ENCODE results near the gene CYGB.

The CYGB gene

DNA sequence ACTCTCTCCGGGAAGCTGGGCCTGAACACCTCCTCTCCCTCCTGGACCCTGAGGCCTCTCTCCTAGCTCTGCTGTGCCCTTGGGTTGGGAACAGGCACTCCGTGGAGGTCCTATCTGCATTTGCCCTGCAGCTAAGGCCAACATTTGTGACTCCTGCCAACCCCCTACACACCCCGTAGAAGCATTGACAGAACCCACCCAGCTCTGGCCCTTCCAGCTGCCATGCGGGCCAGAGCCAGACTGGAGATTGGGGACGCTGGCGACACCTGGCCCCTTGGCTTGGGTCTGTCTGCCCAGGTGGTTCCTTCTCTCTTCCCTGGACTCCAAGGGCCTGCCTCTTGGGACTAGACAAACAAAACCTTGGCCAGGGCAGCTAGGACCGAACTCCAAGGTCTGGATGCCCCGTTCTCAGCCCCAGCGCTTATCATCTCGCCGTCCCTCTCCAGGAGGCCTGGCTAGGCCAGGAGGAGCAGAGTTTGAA, 35.6 kb downstream of the CYGB start:
- DNase-seq (ENCODE audit: low read depth in 2 of 2) = no peak

DNA sequence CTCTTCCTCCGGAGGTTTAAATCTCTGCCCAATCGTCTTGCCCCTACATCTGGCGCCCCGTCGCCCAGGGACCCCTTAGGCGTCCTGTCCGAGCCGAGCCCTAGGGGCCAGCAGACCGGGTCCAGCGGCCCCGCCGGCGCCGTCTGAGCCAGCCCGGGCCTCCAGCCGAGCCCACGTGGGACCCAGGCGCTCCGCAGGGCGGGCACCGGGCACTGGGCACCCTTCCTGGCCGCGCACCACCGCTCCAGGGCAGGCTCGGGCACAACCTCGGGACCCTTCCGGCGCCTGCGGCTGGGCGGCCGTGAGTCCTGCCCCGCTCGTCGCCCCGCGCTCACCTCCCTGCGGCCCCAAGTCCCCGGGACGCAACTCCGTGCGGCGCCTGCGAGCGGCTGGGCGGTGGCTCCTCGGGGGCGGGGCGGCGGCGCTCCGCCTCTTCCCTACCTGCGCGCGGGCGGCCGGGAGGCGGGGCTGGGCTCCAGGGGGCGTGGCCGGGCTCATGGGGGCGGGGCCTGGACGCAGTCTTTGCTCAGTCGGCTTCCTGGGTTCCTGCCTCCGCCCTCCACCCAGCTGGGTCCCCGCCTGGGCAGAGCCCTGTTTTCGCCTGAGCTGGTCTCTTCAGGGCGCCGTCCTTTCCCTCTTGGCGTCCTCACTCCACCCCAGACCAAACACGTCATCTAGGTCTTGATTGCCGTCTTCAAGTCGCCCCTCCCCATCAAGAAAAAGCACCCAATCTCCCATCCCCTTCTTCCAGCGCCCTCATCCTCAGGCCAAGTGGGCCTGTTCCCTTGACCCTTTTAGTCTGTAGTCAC, 36.3 kb downstream of the CYGB start, which contains the start of gene RHBDF2:
Gene RHBDF2 (minus strand): TSS at position 406 of the 809 bp plus-strand sequence. CDS start 19,899 bp downstream, outside the sequence.
- DNase-seq (ENCODE audit: low read depth in 2 of 2) = peak; percentile 98

DNA sequence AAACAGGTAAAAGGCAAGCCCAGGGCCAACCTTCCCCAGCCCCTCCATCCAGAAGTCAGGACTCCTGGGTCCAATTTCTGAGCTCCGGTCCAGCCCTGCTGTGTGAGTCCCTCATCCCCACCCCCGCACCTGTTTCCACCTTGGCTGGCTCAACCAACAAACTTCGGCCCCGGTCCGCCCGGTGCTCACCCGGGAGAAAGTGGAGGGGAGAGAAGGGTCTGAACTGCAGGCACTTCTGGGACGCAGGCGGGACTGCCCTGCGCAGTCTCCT, 36.8 kb downstream of the CYGB start:
- DNase-seq (ENCODE audit: low read depth in 2 of 2) = no peak

DNA sequence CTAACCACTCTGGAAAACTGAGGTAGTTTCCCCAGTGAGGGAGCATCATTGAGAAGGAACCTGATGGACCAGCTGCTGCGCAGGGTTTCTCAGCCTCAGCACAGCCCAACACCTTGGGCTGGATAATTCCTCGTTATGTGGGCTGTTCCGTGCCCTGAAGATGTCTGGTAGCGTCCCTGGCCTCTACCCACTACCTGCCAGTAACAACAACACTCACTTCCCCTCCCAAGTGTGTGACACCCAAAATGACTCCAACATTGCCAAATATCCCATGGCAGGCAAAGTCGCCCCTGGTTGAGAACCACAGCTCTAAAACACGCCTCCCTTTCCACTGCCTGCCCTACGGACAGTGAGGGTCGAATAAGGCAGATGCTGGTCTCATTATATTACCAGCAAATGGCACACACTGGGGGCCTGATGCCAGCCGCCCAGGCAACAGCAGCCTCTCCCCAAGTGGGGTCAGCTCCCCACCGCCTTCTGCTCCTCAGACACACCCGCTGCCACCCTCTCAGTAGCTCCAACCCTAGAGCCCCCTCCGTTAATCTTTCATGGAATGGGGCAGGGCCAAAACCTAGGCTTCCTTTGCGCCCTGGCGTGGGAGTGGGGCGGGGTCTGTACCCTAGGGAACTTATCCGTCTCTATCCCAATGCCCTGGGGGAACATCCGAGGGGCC, 37.3 kb downstream of the CYGB start:
- DNase-seq (ENCODE audit: low read depth in 2 of 2) = no peak

DNA sequence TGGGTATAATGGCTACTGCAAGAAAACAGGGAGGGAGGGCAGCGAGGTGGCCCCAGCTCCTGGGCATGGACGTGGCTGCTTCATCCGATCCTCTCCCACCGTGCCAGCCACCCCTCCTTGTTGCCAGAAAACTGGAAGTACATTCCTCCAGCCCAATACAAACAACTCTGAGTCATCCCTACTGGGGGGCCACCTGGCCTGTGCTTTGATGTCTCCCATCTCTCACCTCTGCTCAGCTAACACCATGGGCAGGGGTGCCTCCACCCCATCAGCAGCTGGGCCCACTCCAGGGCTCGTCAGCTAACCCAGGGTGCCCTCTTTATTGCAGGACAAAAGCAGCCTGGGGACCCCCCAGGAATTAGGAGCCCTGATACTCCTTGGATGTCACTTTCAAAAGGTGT, 38.2 kb downstream of the CYGB start:
- no peak for DNase-seq (ENCODE audit: low read depth in 2 of 2)

DNA sequence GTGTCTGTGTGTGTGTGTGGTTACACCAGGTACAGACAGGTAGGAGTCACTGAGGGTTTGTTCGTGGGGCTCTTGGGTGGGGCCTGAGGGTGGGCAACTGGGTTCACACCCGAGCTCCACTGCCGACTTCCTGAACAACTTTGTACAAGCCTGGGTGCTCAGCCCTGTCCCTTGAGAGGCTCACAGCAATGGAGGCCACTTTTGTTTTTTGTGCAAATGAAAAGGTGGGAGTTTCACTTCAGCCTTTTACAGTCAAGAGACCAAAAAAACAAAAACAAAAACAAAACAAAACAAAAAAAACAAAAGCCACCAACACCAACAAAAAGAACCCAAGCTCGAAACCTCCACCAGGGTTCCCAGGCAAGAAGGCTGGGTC, 38.6 kb downstream of the CYGB start:
- DNase-seq (ENCODE audit: low read depth in 2 of 2) = no peak

DNA sequence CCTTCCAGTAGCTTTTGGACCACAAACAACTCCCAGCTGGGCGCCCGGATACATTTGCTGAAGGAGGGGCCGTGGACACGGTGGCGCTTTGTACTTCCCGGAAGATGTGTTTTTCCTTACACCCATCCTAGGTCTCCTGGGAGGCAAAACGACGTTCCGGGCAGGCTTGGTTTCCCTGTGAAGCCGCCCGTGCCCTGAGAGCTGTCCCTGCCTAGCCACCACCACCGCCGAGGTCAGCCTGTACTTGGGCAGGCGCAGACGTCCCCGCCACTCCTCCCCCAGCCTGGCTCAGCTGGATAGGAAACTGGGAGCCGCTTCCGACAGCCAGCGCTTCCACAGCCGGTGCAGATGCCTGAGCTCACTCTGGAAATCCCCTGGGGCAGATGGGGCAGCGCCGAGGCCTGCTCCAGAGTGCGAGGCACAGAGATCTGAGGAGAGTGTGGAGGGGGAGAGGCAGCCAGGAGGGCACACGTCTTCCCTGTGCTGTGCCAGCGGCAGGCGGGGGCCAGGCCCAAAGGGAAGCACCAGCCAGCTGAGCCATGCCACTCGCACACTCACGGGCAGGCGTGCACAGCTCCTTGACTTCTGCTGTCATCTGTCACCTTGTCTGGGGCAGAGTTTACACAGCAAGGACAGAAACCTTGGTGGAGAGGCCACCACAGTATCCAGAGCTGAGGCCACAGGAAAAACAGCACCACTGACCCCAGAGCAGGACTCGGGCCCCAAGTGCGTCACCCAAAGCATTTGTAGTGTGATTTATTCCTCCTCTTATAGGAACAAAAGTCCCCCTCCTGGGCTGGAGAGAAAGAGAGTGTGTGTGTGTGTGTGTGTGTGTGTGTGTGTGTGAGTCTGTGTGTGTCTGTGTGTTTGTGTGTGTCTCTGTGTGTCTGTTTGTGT, 39.3 kb downstream of the CYGB start:
- DNase-seq (ENCODE audit: low read depth in 2 of 2) = no peak

DNA sequence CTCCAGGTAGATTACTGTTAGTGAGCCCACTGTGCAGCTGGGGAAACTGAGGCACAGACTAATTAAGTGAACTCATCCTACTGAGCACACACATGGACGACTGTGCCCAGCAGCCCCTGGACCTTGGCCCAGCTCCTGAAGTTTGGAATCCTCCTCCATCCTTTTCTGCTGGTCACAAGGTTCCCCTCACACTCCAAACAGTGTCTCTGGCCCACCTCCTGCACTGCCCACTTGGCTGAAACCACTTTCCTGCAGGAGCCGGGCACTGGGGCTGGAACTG, 39.9 kb downstream of the CYGB start:
- DNase-seq (ENCODE audit: low read depth in 2 of 2) = no peak

DNA sequence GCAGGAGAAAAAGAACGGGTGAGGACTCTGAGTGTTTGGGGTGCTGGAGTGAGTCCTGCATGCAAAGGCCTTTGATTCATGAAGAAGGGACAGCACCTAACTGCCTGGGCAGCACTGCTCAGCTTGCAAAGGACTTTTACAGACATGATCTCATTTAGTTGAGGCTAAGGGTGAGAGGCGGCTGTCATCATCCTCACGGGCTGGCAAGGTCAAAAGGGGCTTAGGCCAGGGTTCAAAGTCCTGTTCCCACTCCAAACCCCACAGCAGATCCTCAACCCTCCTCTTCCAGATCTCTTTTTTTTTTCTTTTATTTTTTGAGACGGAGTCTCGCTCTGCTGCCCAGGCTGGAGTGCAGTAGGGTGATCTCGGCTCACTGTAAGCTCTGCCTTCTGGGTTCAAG, 41.0 kb downstream of the CYGB start:
- no peak for DNase-seq (ENCODE audit: low read depth in 2 of 2)

DNA sequence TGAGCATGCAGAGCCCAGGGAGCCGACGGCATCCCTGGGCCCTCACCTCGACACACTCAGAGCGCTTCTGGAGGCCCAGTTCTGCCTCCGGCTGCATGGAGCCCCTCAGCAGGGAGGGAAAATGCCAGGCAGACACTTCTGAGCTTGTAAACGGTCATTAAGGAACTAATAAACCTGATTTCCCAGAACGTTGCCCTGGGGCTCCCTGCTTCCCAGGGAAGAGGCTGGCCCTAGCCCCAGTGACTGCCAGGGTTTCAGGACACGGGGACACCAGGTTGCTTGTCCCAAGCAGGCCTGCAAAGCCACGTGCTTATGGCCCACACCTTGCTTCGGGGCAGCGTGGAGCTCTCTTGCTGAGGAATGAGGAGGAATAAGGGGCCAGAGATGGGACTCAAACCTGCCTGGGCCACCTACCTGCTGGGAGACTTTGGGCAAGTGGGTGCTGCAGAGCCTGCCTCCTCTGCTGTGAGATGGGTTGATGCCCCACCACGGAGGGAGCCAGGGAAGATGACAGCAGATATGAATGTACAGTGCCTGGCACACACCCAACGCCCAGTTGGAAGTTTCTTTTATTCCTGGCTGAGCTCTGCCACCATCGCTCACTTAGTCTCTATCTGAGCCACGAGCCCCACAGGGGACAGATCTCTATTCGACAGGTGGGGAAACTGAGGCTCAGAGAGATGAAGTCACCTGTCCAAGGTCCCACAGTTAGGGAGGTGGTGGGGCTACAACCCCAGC, 41.7 kb downstream of the CYGB start:
- DNase-seq (ENCODE audit: low read depth in 2 of 2) = no peak

DNA sequence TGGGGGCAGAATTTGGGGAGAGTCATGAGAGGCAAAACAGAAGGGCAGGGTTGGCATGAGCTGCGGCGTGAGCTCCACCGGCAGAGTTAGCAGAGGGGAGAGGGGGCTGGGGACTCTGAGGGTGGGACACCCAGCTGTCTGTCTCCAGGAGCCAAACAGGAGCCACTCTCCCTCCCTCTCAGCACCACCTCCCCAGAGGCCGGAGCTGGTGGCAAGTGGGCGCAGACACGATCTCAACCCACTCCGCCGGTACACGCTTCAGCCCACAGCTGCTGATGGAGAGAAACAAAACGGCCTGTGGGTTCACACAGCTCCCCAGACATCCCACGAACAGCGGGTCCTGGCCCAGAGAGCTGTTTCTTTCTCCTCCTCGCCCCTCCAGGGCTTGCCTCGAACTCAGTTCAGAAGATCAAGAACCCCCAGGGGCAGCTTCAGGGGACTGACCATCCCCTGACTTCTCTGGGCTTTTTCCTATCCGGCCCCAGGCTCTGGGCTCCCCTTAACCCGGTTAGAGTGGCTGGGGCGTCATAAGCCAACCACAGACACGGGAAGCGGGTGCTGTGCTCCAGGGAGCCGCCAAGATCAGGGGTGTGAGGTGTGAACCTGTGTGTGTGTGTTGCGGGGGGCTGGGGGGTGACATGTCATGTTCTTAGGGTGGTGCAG, 43.9 kb downstream of the CYGB start:
- DNase-seq (ENCODE audit: low read depth in 2 of 2) = no peak

DNA sequence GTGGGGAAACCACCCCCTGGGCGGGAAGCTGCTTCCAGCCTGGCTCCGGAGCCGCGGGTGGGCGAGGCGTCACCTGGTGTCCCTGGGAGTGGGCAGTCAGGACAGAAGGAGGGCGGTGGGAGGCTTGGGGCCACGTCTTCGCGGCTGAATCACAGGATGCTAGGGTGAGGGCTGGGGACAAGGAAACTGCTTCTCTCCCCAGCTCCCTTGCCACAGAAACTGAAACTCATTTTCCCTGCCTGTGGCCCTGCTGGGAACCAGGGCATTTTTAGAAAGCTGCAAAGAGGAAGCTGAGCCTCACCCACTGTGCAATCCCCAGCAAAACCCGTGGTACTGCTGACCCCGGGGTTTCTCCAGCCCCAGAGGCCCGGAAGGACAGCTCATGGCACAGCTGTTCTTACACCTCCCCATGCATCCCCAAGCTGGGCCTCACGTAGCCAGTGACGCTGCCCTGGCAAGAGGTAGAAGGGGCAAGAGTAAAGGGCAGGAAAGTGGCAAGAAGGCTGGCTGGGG, 44.5 kb downstream of the CYGB start:
- DNase-seq (ENCODE audit: low read depth in 2 of 2) = no peak

DNA sequence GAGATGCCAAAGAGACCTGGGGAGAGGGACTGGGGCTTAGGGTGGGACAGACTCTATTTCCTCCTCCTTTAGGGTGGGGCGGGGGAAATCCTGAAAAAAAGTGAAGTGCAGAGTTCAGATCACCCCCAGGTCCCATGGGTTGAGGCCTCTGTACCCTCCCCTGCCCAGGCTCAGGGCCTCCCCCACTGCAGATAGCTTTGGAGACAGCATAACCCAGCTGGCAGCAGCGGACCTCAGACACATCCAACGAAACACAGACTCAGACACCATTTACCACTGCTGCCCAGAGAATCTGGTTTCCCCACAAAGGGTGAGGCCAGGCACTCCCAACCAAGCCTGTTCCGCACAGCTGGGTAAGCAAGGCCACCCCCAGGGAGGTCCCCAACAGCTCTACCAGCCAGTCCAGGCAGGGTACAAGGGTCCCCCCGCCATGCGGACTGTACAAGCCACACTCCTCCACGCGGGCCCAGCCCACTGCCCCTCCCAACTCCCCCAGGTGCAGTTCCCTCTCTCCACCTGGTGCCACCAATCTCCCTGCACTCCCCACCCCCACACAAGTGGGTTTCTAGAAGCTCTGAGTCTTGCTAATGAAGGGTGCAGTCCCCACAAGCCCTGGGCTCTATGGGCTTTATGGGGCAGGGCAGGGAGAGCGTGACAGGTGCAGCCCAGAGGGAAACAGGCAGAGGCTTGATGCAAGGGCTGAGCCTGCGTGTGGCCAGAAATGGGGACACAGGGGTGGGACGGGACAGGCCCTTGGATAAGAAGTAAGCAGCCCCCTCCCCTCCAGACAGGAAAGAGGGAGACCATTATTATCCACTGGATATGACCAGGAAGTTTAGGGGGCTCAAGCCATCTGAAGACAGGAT, 45.2 kb downstream of the CYGB start:
- no peak for DNase-seq (ENCODE audit: low read depth in 2 of 2)

DNA sequence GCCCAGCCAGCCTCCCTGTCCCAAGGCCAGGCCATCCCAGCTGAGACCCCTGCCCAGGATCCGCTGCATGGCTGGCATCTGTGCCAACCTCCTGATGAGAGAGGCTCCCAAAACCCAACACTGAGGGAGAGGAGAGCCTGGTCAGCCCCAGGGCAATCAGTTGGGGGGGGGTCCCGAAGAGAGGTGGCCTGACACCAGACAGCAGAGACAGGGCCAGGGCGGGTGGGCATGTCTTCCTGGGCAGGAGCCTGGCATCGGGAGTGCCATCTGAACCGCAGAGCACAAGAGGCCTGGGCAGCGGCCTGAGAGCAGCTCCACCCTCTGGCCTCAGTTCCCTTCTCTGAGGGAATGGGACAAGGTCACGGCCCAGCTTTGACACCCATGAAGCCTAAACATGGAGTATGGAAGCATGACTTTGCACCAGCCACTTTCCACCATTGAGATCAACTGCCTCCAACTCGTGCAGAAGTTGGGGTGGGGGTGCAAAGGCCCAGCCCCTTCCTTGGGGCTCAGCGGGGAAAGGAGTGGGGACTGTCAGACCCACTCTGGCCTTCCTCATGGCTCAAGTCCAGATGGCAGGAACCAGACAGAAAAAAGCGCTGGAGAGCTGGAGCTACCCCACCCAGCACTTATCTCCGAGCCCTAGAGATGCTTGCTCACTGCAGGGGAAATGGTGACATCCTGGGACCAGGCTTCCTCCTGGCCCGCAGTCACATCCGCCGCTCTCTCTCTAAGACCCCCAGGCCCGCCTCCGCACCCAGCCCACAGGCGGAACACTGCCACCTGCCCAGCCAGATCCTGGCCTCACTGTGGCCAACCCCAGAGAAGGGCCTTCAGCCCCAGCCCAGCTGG, 46.0 kb downstream of the CYGB start:
- no peak for DNase-seq (ENCODE audit: low read depth in 2 of 2)

DNA sequence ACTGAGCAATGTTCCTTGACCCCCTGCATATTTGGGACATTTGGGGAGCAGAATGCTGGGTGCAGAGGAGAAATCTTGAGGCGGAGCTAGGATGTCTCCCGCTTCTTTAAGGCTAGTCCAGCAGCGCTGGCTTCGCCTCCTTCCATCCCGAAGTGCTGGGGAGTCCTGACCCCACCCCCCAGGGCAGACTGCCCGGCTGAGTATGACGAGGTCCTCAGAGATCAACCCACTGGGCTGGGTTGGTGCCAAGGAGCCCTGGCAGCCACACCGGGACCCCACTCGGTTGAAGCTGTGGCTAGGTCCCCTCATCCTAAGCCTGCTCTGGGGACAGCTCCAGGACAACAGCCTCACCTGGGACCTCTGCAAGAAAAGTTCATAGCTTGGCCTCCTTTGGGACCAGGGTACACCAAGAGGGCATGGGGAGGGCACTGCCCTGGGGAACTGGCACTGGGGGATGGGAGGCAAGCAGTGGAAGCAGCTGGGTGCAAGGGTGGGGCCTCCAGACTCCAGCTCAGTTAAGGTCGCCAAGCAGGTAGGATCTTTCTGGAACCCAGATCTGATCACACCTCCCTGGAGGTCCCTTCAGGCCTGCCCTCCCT, 47.3 kb downstream of the CYGB start:
- no peak for DNase-seq (ENCODE audit: low read depth in 2 of 2)

DNA sequence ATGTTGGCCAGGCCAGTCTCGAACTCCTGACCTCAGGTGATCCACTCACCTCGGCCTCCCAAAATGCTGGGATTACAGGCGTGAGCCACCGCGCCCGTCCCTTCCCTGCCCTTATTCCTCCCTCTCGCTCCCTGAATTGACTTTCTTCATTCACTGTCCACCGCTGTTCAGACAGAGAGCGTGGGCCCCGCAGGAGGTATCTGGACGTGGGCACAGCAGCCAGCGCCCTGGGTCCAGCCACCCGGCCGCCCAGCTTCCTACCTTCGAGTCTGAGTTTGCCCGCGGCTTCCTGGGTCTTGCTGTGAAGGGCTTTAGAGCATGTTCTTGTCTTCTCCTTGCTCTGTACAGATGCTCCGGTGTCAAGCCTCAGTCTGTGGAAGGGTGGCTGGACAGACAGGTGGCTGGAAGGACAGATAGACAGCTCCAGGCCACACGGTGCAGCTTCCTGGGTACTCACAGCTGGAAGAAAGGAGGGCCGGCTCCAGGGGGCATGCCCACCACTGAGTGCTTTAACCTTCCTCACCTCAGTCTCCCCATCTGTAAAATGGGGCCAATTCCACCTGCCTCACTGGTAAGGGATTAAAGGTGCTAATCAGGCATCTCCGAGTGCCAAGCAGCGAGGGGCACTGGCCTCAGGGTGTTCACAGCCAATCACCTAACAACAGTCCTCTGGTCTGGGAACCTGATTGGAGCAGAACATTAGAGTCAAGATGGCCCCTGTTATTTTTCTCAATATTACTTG, 49.9 kb downstream of the CYGB start:
- no peak for DNase-seq (ENCODE audit: low read depth in 2 of 2)

DNA sequence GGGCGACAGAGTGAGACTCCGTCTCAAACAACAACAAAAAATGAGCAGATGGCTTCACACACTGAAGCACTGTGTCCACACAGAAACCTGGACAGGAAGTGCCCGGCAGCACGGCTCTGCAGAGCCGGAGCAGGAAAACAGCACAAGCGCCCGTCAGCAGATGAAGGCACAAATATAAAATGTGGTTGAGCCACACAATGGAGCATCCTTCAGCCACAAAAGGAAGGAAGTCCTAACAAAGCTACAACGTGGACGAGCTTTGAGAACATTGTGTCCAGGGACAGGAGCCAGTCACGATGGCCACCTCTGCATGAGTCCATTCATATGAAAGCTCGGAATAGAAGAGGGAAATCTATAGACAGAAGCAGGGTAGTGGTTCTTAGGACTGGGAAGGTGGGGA, 51.9 kb downstream of the CYGB start:
- no peak for DNase-seq (ENCODE audit: low read depth in 2 of 2)

DNA sequence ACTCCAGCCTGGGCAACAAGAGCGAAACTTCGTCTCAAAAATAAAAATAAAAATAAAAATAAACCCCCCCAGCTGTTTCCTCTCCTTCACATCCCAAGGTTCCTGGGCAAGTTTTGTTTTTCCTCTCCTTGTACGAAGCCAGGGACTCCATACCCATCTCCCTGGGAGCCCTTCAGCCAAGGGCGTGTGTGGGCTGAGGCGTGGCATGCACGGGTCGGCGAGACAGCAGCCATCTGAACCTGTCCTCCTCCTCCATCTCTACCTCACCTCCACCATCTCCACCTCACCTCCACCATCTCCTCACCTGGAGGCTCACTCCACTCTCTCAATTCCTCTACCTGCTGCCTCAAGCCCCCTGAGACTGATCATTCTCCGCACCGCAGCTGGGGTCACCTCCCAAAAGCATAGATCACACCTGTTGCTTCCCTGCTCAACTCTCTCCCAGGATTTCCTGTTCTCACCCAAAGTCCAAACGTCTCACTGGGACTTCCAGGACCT, 53.2 kb downstream of the CYGB start:
- DNase-seq (ENCODE audit: low read depth in 2 of 2) = no peak
